ENCODE data around the gene PRRC2B.

The PRRC2B gene

GRCh38 chr9:131411719-131412681 is 18.1 kb downstream of the PRRC2B start:
- H4K20me1 ChIP-seq (ENCODE audit: insufficient read depth, low read length): peaks cover 93% of the 10 kb centered on the region
- H3K9me2 ChIP-seq (replicated peaks; ENCODE audit: insufficient read depth, low read length): no peaks in the 10 kb centered on the region
- H3K36me3 ChIP-seq (replicated peaks; ENCODE audit: insufficient read depth, low read length): no peaks in the 10 kb centered on the region

GRCh38 chr9:131416509-131416908 is 22.6 kb downstream of the PRRC2B start:
- peaks cover 100% of the 10 kb centered on the region for H3K79me2 ChIP-seq (ENCODE audit: low read length)
- H3K9ac ChIP-seq (ENCODE audit: low read length): no peak overlapping the region
- peaks cover 96% of the 10 kb centered on the region for H4K20me1 ChIP-seq (ENCODE audit: insufficient read depth, low read length)
- H3K27me3 ChIP-seq (replicated peaks; ENCODE audit: insufficient read depth, low read length): no peaks in the 10 kb centered on the region
- DNase-seq: no peak
- H3K4me1 ChIP-seq (ENCODE audit: low read length): no peaks in the 10 kb centered on the region
- no peak for TF ChIP-seq EZH2 (optimal IDR thresholded peaks at IDR 0.05; ENCODE audit: low read depth, low read length)
- TF ChIP-seq EZH2phosphoT487 (IDR thresholded peaks at IDR 0.05; ENCODE audit: low read length): no peak
- TF ChIP-seq, protein P1, sequence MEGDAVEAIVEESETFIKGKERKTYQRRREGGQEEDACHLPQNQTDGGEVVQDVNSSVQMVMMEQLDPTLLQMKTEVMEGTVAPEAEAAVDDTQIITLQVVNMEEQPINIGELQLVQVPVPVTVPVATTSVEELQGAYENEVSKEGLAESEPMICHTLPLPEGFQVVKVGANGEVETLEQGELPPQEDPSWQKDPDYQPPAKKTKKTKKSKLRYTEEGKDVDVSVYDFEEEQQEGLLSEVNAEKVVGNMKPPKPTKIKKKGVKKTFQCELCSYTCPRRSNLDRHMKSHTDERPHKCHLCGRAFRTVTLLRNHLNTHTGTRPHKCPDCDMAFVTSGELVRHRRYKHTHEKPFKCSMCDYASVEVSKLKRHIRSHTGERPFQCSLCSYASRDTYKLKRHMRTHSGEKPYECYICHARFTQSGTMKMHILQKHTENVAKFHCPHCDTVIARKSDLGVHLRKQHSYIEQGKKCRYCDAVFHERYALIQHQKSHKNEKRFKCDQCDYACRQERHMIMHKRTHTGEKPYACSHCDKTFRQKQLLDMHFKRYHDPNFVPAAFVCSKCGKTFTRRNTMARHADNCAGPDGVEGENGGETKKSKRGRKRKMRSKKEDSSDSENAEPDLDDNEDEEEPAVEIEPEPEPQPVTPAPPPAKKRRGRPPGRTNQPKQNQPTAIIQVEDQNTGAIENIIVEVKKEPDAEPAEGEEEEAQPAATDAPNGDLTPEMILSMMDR (IDR thresholded peaks at IDR 0.05; ENCODE audit: low read length): no peak
- no peaks in the 10 kb centered on the region; the same call in 1 of the 2 replicates for H3F3A ChIP-seq (ENCODE audit: insufficient read depth, low read length)
- H3K9me3 ChIP-seq (replicated peaks; ENCODE audit: insufficient read depth, low read length): no peaks in the 10 kb centered on the region
- H2AFZ ChIP-seq (ENCODE audit: low read length): no peak overlapping the region
- no peaks in the 10 kb centered on the region for H3K9me2 ChIP-seq (replicated peaks; ENCODE audit: insufficient read depth, low read length)
- peaks cover 3% of the 10 kb centered on the region; the same call in 1 of the 2 replicates for H3K36me3 ChIP-seq (replicated peaks; ENCODE audit: insufficient read depth, low read length)
- H3K27ac ChIP-seq (ENCODE audit: low read length): no peak overlapping the region
- no peak overlapping the region for H3K4me3 ChIP-seq (ENCODE audit: low read length)
- H3K4me2 ChIP-seq (ENCODE audit: low read depth, low read length): no peak overlapping the region

More at GRCh38 chr9:131411719-131412681, 18.1 kb downstream of the PRRC2B start:
- Histone ChIP-seq H3K79me2 (ENCODE audit: low read length) (peaks cover 100% of the 10 kb centered on the region), H3K4me3 (ENCODE audit: low read length) (no peak overlapping the region), H2AFZ (ENCODE audit: low read length) (no peak overlapping the region), H3K9ac (ENCODE audit: low read length) (no peak overlapping the region), H3K4me1 (ENCODE audit: low read length) (no peaks in the 10 kb centered on the region), H3K4me2 (ENCODE audit: low read depth, low read length) (no peak overlapping the region), H3K27me3 (replicated peaks; ENCODE audit: insufficient read depth, low read length) (no peaks in the 10 kb centered on the region), H3F3A (ENCODE audit: insufficient read depth, low read length) (no peaks in the 10 kb centered on the region; the same call in 1 of the 2 replicates), H3K27ac (ENCODE audit: low read length) (no peak overlapping the region), H3K9me3 (replicated peaks; ENCODE audit: insufficient read depth, low read length) (no peaks in the 10 kb centered on the region)
- TF ChIP-seq EZH2 (optimal IDR thresholded peaks at IDR 0.05; ENCODE audit: low read depth, low read length): no peak
- TF ChIP-seq, protein P1 (IDR thresholded peaks at IDR 0.05; ENCODE audit: low read length): no peak
- TF ChIP-seq EZH2phosphoT487 (IDR thresholded peaks at IDR 0.05; ENCODE audit: low read length): no peak
- no peak for DNase-seq

- Histone ChIP-seq H3K4me2 (ENCODE audit: low read depth, low read length) (no peak overlapping the region), H3K4me1 (ENCODE audit: low read length) (no peaks in the 10 kb centered on the region), H3K27me3 (replicated peaks; ENCODE audit: insufficient read depth, low read length) (no peaks in the 10 kb centered on the region), H3K9me3 (replicated peaks; ENCODE audit: insufficient read depth, low read length) (no peaks in the 10 kb centered on the region), H3K4me3 (ENCODE audit: low read length) (no peak overlapping the region), H3F3A (ENCODE audit: insufficient read depth, low read length) (no peaks in the 10 kb centered on the region; the same call in 1 of the 2 replicates), H3K79me2 (ENCODE audit: low read length) (peaks cover 100% of the 10 kb centered on the region), H3K27ac (ENCODE audit: low read length) (no peak overlapping the region), H3K36me3 (replicated peaks; ENCODE audit: insufficient read depth, low read length) (peaks cover 3% of the 10 kb centered on the region; the same call in 1 of the 2 replicates), H4K20me1 (ENCODE audit: insufficient read depth, low read length) (peaks cover 93% of the 10 kb centered on the region), H3K9ac (ENCODE audit: low read length) (no peak overlapping the region), H3K9me2 (replicated peaks; ENCODE audit: insufficient read depth, low read length) (no peaks in the 10 kb centered on the region), H2AFZ (ENCODE audit: low read length) (no peak overlapping the region)
- TF ChIP-seq EZH2phosphoT487 (IDR thresholded peaks at IDR 0.05; ENCODE audit: low read length) (no peak), EZH2 (optimal IDR thresholded peaks at IDR 0.05; ENCODE audit: low read depth, low read length) (no peak)
- TF ChIP-seq, protein P1 (IDR thresholded peaks at IDR 0.05; ENCODE audit: low read length): no peak
- DNase-seq: no peak
Observed at GRCh38 chr9:131417264-131418142, 23.6 kb downstream of the PRRC2B start.
